ENCODE measurements around the gene ZBTB4. TPM values are rescaled to one million over a fixed set of nuclear protein-coding genes. Genes with fewer than 3 reads are reported as not detected.

The ZBTB4 gene
- total RNA-seq, 2 experiments from 2014 or later: 3.5 to 3.9 TPM

DNA sequence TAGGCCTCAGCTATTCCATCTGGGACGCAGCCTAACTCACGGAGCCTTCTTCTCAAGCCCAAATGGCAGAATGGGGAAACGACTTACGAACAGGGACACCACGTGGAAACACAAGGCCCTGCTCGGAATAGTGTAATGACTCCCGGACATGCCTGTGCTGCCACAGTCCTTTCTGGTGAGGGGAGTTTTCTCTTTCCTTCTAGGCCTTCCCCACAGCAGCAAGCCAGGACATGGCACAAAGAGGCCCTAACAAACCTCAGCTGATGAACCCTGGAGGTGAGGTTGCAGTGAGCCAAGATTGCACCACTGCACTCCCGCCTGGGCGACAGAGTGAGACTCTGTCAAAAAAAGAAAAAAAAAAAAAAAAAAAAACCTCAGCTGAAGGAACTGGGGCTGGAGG, 15.3 kb downstream of the ZBTB4 start:
- Histone ChIP-seq H3K9me2 (ENCODE audit: insufficient read depth, low read length) (no peaks in the 10 kb centered on the region), H3K4me2 (ENCODE audit: low read length) (no peak overlapping the region), H3K27ac (ENCODE audit: low read depth, low read length, poor library complexity, severe bottlenecking) (no peak overlapping the region), H2AFZ (ENCODE audit: low read length) (no peak overlapping the region), H3K4me1 (ENCODE audit: insufficient read depth, low read length, poor library complexity, severe bottlenecking) (peaks cover 21% of the 10 kb centered on the region), H4K20me1 (ENCODE audit: insufficient read depth, low read length) (no peaks in the 10 kb centered on the region), H3K4me3 (ENCODE audit: low read depth, low read length, poor library complexity, severe bottlenecking) (no peak overlapping the region), H3K79me2 (ENCODE audit: insufficient read depth, low read depth, low read length) (no peaks in the 10 kb centered on the region), H3K9me3 (ENCODE audit: low read length) (no peaks in the 10 kb centered on the region), H3K36me3 (ENCODE audit: insufficient read depth, low read length) (no peaks in the 10 kb centered on the region)
- TF ChIP-seq, protein P1, sequence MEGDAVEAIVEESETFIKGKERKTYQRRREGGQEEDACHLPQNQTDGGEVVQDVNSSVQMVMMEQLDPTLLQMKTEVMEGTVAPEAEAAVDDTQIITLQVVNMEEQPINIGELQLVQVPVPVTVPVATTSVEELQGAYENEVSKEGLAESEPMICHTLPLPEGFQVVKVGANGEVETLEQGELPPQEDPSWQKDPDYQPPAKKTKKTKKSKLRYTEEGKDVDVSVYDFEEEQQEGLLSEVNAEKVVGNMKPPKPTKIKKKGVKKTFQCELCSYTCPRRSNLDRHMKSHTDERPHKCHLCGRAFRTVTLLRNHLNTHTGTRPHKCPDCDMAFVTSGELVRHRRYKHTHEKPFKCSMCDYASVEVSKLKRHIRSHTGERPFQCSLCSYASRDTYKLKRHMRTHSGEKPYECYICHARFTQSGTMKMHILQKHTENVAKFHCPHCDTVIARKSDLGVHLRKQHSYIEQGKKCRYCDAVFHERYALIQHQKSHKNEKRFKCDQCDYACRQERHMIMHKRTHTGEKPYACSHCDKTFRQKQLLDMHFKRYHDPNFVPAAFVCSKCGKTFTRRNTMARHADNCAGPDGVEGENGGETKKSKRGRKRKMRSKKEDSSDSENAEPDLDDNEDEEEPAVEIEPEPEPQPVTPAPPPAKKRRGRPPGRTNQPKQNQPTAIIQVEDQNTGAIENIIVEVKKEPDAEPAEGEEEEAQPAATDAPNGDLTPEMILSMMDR (conservative IDR thresholded peaks at IDR 0.05; ENCODE audit: low read length): no peak
- no peak for TF ChIP-seq EZH2phosphoT487 (IDR thresholded peaks at IDR 0.05; ENCODE audit: borderline replicate concordance, low read depth, low read length)
- no TSS peak for BruUV-seq (replicated peaks)
- ChIA-PET POLR2A (interaction anchor here (0.5 kb wide), 1 partner anchor 8 kb away, joined by 4 read pairs; no protein-coding TSS in a partner anchor), CTCF (ENCODE audit: unreplicated experiment) (no interaction called here)
- intact Hi-C loops (cut with micrococcal nuclease; ENCODE audit: unreplicated experiment): no loop called here
- no peak for DNase-seq (ENCODE audit: low spot score)

DNA sequence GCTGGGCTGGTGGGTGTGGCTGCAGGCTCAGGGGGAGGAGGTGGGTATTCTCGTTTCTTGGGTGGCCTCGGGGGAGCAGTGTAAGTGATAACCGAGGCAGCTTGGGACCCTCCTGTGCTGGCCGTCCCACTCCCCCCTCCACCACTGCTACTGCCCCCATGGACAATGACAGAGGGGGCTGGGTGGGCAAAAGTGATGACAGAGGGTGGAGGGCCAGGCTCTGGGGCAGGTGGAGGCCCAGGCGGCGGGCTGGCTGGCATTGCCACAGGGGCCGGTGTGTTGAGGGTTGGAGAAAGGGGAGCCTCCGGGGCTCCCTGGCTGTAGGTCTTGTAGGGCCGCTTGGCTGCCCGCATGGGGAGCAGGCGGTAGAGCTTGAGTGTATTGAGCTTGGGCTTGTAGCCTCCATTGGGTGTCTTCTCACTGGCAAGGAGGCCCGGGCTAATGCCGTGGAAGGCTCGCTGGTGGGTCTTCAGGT, 16.0 kb downstream of the ZBTB4 start:
- Histone ChIP-seq H3K9me2 (ENCODE audit: insufficient read depth, low read length) (no peaks in the 10 kb centered on the region), H3K36me3 (ENCODE audit: insufficient read depth, low read length) (0 out of 2 replicates have a peak, but pooled peaks cover 3% of the 10 kb centered on the region), H4K20me1 (ENCODE audit: insufficient read depth, low read length) (no peaks in the 10 kb centered on the region), H3K4me3 (ENCODE audit: low read depth, low read length, poor library complexity, severe bottlenecking) (no peak overlapping the region), H3K79me2 (ENCODE audit: insufficient read depth, low read depth, low read length) (no peaks in the 10 kb centered on the region), H3K4me2 (ENCODE audit: low read length) (no peak overlapping the region), H3K9me3 (ENCODE audit: low read length) (no peaks in the 10 kb centered on the region), H3K4me1 (ENCODE audit: insufficient read depth, low read length, poor library complexity, severe bottlenecking) (peaks cover 21% of the 10 kb centered on the region), H3K27ac (ENCODE audit: low read depth, low read length, poor library complexity, severe bottlenecking) (no peak overlapping the region), H2AFZ (ENCODE audit: low read length) (no peak overlapping the region)
- CTCF ChIA-PET (ENCODE audit: unreplicated experiment): no interaction called here
- TF ChIP-seq, protein P1 (conservative IDR thresholded peaks at IDR 0.05; ENCODE audit: low read length): no peak
- no peak for TF ChIP-seq EZH2phosphoT487 (IDR thresholded peaks at IDR 0.05; ENCODE audit: borderline replicate concordance, low read depth, low read length)
- POLR2A ChIA-PET: interaction anchor here (0.5 kb wide), 1 partner anchor 7 kb away, joined by 4 read pairs; no protein-coding TSS in a partner anchor
- no TSS peak for BruUV-seq (replicated peaks)
- intact Hi-C loops (cut with micrococcal nuclease; ENCODE audit: unreplicated experiment): no loop called here
- no peak for DNase-seq (ENCODE audit: low spot score)

DNA sequence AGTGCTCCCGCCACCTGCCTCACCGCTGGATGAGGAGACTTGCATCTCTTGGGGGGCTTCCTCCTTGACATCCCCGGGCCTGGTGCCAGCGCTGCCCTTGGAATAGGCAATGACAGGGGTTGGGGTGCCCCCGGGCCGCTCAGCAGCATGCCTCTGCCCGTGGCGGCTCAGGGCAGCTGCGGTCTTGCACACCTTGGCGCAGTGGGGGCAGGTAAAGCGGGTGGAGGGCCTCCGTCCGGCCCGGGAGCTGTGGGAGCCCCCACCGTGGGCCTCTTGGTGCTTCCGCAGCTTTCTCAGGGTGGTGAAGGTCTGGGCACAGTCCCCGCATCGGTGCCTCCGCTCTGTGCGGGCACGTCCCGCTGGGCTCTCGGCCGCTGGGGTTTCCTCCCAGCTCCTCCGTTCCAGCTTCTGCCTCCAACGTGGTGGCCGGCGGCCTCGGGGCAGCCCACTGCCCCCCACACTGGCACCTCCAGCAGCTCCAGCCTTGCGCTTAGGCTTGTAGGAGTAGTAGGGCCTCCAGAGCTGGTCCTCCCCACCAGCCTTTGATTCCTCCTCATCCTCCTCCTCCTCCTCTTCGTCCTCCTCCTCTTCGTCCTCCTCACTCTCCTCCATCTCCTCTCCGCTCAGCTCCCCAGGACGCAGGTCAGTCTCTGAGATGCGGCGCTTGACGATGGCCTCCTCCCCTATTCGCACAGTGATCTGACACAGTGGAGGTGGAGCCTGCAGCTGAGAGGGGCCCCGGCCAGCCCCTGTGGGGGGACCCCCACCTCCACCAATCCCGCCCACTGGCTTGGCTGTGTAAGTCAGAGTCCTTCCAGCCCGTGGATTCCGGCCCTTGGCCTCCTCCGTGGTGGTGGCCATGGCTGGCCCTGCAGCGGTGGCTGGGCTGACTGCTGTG, 16.7 kb downstream of the ZBTB4 start:
- CTCF ChIA-PET (ENCODE audit: unreplicated experiment): no interaction called here
- BruUV-seq (replicated peaks): no TSS peak
- H4K20me1 ChIP-seq (ENCODE audit: insufficient read depth, low read length): no peaks in the 10 kb centered on the region

More for the DNA sequence above, 16.7 kb downstream of the ZBTB4 start:
- DNase-seq (ENCODE audit: low spot score): no peak
- Histone ChIP-seq H3K79me2 (ENCODE audit: insufficient read depth, low read depth, low read length) (no peaks in the 10 kb centered on the region), H3K4me2 (ENCODE audit: low read length) (no peak overlapping the region), H3K4me3 (ENCODE audit: low read depth, low read length, poor library complexity, severe bottlenecking) (no peak overlapping the region), H3K9me2 (ENCODE audit: insufficient read depth, low read length) (no peaks in the 10 kb centered on the region), H2AFZ (ENCODE audit: low read length) (no peak overlapping the region), H3K9me3 (ENCODE audit: low read length) (no peaks in the 10 kb centered on the region), H3K36me3 (ENCODE audit: insufficient read depth, low read length) (peaks cover 4% of the 10 kb centered on the region; the same call in 1 of the 2 replicates), H3K27ac (ENCODE audit: low read depth, low read length, poor library complexity, severe bottlenecking) (no peak overlapping the region), H3K4me1 (ENCODE audit: insufficient read depth, low read length, poor library complexity, severe bottlenecking) (peaks cover 20% of the 10 kb centered on the region)
- POLR2A ChIA-PET: no interaction called here
- intact Hi-C loops (cut with micrococcal nuclease; ENCODE audit: unreplicated experiment): no loop called here
- TF ChIP-seq, protein P1 (conservative IDR thresholded peaks at IDR 0.05; ENCODE audit: low read length): no peak
- no peak for TF ChIP-seq EZH2phosphoT487 (IDR thresholded peaks at IDR 0.05; ENCODE audit: borderline replicate concordance, low read depth, low read length)
